ENCODE results near the gene IL4R.
"Not testable (repeated sequence)": the region's sequence is repeated elsewhere in the genome, so short reads cannot be mapped to it uniquely, and the experiment has no call there.

IL4R gene

DNA sequence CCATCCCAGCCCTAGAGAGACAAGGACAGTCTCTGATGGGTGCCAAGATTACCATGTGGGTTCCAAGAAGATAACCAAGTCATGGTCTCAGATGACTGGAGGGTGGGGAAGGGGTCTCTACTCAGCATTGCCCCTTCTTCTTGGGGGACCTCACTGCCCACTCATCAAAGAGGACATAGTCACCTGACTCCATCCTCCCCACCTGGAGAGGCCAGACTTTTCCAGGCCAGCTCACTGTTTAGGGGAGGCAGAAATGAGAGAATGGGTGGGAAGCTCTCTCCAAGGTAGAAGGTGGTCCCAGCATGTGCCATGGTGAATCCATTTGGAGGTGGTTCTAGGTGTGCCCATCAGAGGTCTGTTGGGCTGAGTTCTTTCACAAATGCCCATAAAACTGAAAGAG is 67.5 kb downstream of the IL4R start:
- DNase-seq (ENCODE audit: low read depth), result no peak

- no peak for DNase-seq (ENCODE audit: low read depth)
Measured at GRCh38 chr16:27381974-27382855, 68.4 kb downstream of the IL4R start.

GRCh38 chr16:27383556-27384243 is 69.9 kb downstream of the IL4R start:
- no peak for DNase-seq (ENCODE audit: low read depth)

DNA sequence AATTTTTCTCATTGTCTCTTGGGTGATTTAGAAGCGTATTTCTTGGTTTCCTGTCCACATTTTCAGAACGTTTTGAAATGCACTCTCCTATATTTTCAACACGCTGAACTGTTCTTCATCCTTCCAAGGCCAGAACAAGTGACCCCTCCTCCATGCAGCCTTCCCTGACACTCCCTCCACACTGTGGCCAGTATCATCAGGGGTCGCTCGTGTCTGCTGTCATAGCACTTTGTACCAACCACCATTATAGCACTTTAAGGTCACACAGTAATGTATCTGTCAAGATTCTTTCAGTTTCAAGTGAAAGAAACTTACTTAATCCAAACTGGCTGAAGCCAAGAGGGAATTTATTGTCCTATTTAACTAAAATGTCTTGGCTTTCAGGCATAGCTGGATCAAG is 70.7 kb downstream of the IL4R start:
- DNase-seq (ENCODE audit: low read depth), result no peak

- no peak for DNase-seq (ENCODE audit: low read depth)
Measured at GRCh38 chr16:27385398-27385797, 71.6 kb downstream of the IL4R start.

GRCh38 chr16:27386674-27387073 is 72.9 kb downstream of the IL4R start:
- DNase-seq (ENCODE audit: low read depth), result no peak

DNA sequence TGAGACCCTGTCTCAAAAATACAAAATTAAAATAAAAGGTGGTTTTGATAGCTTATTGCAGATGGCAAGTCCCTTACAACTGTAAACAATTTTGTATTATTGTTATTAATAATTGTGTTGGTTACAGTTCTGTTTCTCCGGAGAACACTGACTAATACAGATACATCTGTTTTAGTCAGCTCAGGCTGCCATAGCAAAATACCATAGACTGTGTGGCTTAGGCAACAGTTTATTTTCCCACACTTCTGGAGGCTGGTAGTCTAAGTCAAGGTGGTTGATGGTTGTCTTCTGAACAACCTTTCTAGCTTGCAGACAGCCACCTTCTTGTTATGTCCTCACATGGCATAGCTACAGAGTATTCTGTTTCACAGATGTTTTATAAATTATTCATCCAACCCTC is 74.0 kb downstream of the IL4R start:
- no peak for DNase-seq (ENCODE audit: low read depth)

- no peak for DNase-seq (ENCODE audit: low read depth)
Measured at GRCh38 chr16:27389272-27389961, 75.6 kb downstream of the IL4R start.

DNA sequence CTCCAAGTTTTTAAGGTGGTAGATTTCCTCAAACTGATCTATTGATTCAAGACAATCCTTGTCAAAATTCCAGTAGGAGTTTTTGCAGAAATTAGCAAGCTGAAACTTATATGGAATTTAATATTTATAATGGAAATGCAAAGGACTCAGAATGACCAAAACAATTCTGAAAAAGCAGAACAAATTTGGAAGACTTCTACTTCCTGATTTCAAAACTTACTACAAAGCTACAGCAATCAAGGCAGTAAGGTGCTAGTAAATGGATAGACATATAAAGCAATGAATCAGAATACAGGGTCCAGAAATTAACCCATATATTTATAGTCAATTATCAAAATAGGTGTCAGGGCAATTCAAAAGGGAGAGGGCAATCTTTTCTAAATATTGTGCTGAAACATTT is 76.4 kb downstream of the IL4R start:
- DNase-seq (ENCODE audit: low read depth), result no peak

DNA sequence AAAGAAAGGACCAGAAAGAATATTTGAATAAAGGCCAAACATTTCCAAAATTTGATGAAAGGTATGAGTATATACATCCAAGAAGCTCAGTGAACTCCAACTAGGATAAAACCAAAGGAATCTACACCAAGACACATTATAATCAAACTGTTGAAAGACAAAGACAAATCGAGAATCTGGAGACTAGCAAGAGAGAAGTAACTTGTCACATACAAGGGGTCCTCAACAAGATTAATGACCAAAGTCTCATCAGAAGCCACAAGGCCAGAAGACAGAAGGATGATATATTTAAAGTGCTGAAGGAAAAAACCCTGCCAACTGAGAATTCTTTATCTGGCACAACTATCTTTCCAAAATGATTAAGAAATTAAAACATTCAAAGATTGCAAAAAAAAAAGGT is 78.9 kb downstream of the IL4R start:
- no peak for DNase-seq (ENCODE audit: low read depth)

DNA sequence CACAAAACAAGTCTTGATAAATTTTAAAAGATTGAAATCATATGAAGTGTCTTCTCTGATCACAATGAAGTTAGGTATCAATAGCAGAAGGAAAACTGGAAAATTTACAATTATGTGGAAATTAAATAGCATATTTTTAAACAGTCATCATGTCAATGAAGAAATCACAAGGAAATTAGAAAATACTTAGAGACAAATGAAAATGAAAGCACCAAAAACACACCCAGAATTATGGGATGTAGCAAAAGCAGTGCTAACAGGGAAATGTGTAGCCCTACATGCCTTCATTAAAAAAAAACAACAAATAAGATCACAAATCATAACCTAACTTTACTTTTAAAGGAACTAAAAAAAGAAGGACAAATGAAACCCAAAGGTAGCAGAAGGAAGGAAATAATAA is 80.7 kb downstream of the IL4R start:
- DNase-seq (ENCODE audit: low read depth), result no peak

GRCh38 chr16:27398341-27398893 is 84.6 kb downstream of the IL4R start:
- DNase-seq (ENCODE audit: low read depth), result not testable (repeated sequence)

DNA sequence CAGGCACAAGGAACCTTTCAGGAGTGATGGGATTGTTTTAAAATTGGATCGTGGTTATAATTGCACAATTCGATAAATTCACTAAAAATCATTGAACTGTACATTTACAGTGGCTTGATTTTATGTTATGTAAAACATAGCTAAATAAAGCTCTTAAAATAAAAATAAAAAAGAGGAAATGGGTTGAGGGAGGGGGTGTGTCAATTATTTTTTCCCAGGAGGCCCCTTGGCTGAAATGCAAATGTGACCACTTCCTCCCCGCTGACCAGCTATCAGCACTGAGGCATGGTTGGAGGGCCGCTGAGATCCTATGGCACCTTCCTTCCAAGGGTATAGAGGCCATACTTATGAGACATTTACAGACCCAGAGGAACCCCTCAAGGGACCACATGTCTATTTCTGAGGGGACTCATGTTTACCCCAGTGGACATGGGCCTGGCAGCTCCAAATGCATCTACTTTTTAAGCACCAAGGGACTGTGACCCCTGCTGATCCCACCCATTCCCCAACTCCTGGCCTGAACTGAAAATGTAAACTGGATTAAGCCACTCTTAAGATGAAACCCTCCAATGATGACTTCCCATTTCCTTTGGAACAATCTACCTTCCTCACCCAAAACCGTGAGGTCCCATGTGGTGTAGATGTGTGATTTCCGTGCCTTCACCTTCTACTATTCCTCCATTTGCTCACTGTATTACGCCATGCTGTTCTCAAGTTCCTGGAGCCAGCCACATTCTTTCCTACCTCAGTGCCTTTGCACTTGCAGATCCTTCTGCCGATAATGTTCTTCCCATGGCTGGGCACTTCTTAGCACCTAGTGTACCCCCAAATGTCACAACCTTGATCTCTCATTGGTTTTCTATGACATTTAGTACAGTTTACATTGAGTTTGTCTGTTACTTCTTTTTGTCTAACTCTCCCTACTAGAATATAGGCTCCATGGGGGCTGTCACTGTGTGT is 85.4 kb downstream of the IL4R start:
- DNase-seq (ENCODE audit: low read depth), result no peak

DNA sequence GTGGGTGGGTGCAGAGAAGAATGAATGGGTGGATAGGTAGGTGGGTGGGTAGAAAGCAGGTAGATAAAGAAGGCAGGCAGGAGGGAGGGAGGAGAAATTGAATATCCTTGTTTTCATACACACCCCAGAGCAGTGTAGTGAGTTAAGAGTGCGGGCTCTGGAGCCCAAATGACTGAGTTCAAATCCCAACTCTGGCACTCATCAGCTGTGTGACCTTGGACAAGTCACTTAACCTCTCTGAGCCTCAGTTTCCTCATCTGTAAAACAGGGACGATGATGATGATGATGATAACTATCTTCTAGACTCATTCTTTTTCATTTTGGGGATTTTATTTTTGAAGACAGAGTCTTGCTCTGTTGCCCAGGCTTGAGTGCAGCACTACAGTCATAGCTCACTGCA is 86.2 kb downstream of the IL4R start:
- no peak for DNase-seq (ENCODE audit: low read depth)

- peak; percentile 68 for DNase-seq (ENCODE audit: low read depth)
Measured at GRCh38 chr16:27400751-27401620, 87.2 kb downstream of the IL4R start.

- no peak for DNase-seq (ENCODE audit: low read depth)
Measured at GRCh38 chr16:27401768-27402568, 88.2 kb downstream of the IL4R start, which contains the start of gene IL21R. Gene IL21R, plus strand, starts transcription at chr16:27402174. Its CDS starts 27,898 bp downstream, at chr16:27430072.

DNA sequence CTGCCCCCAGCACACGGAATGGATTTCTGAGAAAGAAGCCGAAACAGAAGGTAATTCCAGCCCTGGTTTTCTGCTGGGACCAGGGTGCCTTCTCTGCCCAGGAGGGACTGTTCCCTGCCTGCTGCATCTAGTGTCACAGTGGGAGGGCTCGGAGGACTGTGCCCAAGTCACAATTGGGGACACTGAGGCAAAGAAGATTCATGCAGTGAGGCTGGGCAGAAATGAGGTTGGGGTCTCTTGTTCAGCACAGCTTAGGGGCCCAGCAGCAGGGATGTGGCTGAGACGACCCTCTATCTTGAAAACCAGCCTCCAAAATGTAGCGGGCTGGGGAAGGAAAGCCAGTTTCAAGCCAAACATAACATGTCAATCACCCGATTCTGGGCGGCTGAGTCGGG is 88.8 kb downstream of the IL4R start:
- DNase-seq (ENCODE audit: low read depth), result no peak

DNA sequence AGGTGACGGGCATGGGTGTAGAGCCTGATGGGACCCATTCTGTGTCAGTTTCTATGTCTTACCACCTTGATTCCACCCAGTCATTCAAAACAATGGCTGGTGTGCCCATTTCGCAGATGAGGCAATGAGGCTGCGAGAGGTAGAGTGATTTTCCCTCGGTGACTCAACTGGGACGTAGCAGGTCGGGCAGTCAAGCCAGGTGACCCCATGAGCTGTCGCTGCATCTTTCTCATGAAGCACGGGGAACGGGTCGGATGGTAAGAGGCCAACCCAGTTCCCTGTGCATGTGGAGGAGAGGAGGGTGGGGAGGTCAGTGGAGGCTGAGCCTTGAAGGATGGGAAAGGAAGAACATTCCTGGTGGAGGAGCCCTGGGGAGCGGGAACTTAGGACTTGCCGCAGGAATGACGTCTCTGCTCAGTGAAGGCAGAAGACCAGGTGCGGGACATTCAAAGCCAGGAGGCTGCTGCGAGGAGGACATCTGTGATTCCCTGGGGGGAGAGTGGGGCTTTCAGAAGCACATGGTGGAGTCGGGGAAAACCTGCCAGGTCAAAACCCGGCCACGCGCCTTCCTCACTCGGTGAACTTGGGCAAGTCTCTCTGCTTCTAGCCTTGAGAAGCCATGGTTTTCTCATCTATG is 89.3 kb downstream of the IL4R start:
- DNase-seq (ENCODE audit: low read depth), result no peak

DNA sequence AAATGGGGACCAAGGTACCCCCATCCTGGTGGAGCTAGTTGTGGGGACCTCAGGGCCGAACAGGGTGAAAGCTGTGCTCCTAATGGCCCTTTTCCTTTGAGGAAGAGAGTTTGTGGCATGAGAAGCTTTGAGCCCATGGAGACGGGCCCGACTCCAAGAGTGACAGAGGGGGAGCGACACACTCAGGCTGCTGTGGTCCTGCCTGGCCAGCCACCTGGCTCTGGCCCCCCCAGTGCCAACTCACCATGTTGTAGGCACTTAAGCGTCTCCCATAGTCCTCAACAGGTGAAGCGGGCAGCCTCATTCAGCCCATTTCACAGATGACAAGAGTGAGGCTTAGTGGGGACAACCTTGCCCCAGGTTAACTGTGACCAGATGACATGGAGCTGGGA is 89.8 kb downstream of the IL4R start:
- no peak for DNase-seq (ENCODE audit: low read depth)
